ENCODE results near the gene MCOLN3.
"Not testable (repeated sequence)": the region's sequence is repeated elsewhere in the genome, so short reads cannot be mapped to it uniquely, and the experiment has no call there.

Gene MCOLN3

DNA sequence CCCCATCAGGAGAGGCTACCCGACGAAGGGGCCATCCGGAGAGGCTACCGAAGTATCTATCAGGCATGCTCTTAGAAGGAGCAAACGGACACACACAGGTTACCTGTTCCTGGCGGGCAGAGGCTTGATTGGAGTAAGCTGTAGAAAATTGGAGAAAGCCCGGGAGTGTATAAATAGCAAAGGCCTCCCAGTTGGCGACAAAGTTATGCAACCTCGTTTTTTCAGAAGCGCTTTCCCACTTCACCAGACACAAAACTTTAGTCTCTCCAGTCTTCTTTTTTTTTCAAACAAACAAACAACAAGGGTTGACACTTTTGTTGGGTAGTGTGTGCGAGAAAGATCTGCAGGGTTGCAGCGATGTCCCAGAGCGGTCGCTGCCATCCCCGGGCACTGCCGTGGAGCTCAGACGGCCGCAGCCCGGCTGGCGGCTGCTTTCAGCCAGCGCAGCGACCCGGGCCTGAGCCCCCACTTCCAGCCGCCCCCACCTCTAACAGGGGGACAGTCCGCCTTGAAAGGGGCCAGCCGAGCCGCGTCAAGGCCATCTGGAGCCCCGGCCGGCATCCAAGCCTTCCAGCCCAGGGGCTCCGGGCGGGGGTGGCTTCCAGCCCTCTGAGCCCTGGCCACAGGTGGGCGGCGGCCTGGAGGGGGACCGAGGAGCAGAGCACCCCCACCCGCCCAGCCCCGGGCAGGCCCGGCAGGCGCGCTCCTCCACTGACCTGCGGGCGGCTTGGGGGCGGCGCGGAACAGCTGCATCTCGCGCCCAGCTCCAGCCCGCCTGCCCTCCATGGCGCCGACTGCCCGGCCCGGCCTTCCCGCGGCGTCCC lies 616 bp downstream of the MCOLN3 start:
- DNase-seq: no peak

DNA sequence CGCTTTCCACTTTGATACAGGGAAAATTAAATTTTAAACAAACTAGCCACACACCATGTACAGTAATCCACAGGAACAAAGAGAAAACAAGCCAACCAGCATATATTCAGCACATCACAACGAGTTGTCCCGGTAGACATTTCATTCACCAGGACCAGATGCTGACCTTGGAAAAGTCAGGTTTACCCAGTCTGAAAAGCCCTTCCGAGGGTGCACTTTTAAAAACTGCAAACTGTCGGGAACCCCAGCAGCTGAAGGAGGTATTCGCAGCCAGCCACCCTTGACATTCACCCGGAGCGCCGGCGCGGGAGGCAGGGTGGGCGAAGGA lies 1.2 kb downstream of the MCOLN3 start:
- no peak for DNase-seq

DNA sequence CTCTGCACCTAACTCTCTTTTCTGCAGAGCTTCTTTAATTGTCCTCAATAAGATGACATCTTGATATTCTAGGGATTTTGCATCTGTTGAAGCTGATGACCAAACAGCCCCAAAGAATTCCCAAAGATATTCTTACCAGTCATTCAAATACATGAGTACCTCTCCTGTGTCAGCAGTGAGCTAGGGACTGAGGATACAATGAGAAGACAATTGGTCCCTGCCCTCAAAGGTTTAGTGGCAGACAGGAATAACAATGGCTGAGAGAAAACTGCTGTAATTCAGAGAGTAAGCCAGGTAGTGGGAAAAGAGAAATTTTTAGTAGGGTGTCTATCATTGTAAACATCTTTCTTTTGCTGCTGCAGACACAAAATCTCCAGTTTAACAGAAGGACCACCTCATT lies 5.9 kb downstream of the MCOLN3 start:
- DNase-seq: no peak

DNA sequence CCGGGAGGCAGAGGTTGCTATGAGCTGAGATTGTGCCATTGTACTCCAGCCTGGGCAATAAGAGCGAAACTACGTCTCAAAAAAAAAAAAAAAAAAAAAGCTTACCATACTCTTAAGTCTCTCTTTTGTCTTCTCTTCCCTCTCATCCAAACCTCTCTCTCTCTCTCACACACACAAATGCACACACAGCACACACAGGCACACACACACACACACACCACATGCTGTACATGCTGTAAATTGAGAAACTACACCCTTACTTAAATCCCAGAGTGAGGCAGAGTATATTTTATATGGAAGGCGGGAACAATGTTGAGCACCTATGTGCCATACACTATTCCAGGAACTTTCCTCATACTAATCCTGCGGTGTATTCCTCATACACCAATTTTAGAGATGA lies 6.5 kb downstream of the MCOLN3 start:
- no peak for DNase-seq

DNA sequence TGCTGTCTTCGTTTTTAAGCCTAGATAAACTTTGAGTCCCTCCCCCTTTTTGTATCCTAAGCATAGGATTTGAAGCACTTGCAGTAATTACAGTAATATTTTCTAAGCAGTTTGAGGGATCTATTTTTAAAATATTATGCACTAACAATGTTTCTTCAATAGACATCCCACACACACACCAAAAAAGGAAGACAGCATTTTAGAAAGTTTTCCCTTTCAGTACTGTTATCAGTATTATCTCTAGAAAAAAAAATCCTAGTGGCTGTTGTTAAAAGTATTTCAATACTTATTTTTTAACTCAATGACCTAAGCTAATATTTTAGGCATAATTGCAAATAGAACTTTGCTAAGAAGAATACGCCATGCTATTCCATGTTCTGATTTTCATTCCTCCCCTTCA lies 15.1 kb downstream of the MCOLN3 start:
- DNase-seq: no peak

DNA sequence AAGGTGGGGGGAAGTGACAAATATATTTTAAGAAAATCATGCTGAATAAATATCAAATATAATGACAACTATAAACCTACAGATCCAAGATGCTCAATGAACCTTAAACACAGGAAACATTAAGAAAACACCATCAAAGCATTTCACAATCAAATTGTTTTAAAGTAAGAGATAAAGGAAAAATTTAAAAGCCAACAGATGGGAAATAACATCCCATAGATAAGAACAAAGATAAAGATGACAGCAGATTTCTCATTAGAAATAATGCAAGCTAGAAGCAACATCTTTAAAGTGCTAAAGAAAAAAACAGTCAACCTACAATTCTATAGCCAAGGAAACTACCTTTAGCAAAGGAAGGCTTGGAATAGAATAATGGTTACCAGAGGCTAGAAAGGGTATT lies 17.8 kb downstream of the MCOLN3 start:
- no peak for DNase-seq

DNA sequence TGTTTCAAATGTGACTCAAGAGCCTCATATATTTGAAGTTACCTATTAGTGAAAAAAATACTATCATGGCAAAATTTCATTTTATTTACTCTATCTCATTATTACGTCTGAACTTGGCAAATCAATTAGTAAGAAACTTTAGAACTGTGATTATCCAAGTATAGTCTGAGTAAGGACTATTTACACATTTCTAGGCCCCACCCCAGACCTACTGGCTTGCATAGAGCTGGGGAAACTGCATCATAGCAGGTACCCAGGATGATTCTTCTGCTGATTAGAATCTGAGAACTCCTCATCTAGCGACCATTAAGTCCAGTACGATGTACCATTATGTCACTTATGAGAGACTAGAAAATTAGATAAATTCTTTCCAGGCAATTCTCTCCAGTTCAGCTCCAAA lies 20.1 kb downstream of the MCOLN3 start:
- no peak for DNase-seq

DNA sequence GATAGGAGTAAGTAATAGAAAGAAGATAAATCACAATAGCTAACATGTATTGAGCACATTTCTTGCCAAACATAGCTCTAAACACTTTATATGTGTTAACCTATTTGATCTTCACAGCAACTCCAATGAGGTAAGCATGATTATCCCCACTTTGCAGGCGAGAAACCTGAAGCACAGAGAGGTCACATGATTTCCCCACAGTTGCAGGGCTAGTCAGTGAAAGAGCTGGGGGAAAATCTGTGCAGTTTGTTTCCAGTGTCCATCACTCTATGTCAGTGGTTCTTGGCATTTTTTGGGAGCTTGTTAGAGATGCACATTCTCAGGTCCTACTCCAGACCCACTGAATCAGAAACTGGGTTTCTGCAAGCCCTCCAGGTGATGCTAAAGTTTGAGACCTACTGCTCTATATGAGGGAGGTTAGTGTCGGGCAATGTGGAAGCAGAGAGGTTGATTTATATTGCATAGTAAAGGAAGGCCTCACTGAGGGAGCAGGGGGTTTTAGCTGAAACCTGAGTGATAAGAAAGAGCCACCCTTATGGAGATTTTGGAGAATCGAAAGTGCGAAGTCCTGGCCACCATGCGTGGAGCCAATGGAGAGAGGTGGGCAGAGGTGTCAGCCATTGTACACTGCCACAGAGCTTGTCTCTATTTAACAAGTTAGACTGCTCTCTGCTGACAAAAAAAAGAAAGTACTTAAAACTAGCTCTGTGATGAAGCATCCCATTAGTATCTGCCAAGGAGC lies 20.9 kb downstream of the MCOLN3 start:
- no peak for DNase-seq

DNA sequence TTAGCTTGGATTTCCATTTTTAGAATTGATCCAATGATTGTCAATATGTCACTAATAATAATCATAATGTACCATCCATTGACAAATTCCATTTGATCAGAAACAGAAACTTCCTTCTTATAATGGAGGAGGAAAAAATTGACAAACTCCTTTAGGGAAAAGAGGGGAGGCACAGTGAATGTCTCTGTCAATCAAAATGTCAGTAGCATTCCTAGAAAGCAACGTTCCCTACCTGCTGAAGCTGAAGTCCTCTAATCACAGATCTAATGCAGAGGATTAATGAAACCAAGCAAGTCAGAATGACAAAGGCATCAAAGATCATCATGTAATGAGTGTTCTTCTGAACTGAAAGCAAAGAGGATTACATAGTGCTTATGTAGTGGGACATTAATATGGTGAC lies 22.4 kb downstream of the MCOLN3 start:
- no peak for DNase-seq

DNA sequence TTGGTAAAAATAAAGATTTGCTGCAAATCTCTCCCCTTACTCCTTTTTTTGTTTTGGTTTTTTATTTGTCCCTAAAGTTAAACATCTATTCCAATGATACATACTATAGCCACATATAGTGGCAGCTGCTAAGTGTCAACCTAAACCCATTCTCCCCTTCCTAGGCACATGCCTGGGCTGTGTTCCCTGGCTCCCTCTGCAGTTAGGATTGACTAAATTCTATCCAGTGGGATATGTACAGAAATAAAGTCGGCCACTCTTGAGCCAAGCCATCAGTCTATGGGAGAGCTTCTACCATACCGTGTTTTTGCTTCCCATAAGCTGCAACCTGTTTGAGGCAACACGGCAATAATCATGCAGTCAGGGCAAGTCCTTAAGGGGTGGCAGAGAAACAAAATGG lies 23.6 kb downstream of the MCOLN3 start:
- DNase-seq: no peak

DNA sequence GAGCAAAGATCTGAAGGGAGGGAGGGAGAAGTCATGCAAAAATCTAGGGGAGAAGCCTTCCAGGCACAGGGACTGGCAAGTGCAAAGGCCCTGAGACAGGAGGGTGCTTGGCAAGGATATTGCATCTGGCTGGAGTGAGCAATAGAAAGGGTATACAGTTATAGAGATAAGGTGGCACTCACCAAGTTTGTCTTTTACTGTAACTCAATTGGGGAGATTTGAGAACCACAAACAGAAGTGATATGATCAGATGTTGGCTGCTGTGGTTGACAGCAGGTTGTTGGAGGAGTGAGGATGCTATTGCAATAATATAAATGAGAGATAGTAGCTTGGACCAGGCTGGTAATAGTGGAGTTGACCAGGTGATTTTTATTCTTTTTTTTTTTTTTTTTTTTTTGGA lies 25.6 kb downstream of the MCOLN3 start:
- DNase-seq: no peak

DNA sequence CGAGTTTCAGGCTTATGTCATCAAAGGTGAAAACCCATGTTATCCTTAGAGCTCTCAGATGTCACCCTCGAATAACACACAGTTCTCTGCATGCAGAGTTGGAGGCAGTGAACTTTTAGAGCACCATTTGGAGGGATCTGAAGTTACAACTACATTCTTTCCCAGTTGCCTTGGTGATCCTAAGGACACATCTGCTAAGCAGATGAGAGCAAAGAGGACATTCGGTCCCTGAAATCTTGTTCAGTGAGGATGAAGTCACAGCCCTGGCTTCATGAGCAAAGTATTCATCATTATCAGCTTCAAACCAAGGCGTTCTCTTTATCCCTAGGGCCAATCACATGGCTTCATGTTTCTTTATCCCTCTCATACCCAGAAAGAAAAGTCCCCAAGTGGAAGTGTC lies 28.3 kb downstream of the MCOLN3 start:
- no peak for DNase-seq

DNA sequence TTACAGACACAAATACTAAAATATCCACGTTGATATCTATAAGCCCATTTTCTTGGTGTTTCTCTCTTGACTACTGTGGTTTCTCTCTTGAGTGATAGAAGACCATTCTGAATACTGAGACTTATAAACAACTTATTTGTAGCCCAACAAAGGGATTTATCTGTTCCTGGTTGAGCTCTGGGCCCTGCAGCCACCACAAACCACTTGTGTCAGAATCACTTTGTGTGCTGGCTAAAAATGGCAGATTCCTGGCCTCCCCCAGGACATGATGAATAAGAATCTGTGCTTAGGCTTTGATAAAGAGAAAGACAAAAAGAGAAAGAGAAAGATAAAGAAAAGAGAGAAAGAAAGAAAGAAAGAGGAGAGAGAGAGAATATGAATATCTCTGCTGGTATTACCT lies 32.5 kb downstream of the MCOLN3 start:
- DNase-seq: no peak

DNA sequence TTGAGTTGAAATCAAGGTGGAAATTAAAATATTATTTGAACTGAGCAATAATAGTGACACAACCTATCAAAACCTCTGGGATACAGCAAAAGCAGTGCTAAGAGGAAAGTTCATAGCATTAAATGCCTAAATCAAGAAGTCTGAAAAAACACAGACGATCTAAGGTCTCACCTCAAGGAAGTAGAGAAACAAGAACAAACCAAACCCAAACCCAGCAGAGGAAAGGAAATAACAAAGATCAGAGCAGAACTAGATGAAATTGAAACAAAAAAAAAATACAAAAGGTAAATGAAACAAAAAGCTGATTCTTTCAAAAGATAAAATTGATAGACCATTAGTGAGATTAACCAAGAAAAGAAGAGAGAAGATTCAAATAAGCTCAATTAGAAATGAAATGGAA lies 42.7 kb downstream of the MCOLN3 start:
- not testable (repeated sequence) for DNase-seq

DNA sequence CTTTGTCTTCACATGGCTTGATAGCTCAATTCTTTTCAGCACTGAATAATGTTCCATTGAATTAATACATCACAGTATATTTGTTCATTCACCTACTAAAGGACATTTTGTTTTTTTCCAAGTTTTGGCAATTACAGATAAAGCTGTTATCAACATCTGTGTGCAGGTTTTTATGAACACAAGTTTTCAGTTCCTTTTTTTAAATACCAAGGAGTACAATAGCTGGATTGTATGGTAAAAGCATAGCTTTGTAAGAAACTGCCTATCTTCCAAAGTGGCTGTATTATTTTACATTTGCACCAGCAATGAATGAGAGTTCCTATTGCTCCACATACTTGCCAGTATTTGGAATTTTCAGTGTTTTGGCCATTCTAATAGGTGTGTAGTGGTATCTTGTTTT lies 46.6 kb downstream of the MCOLN3 start:
- no peak for DNase-seq

DNA sequence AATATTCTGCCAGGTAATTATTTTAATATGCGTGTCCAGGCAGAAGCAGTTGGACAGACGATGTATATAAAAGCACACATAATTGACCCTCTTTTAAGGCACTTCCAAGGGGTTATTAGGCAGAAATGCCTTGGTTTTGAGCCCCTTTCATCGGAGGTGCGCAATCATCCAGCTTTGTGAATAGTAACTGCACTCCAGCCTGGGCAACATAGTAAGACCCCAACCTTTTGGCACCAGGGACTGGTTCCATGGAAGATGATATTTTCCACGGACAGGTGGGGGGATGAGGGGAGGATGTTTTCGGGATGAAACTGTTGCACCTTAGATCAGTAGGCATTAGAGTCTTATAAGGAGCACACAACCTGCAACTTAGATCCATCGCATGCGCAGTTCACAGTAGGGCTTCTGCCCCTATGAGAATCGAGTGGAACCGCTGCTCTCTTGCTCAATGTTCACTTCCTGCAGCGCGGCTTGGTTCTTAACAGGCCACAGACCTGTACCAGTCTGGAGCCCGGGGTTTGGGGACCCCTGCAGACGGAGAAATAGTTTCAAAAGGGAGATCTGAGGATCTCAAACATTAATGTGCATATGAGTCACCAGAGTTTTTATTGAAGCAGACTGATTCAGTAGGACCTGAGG lies 49.5 kb downstream of the MCOLN3 start:
- DNase-seq: peak in 2 of 4 experiments; percentile 3 to 5

DNA sequence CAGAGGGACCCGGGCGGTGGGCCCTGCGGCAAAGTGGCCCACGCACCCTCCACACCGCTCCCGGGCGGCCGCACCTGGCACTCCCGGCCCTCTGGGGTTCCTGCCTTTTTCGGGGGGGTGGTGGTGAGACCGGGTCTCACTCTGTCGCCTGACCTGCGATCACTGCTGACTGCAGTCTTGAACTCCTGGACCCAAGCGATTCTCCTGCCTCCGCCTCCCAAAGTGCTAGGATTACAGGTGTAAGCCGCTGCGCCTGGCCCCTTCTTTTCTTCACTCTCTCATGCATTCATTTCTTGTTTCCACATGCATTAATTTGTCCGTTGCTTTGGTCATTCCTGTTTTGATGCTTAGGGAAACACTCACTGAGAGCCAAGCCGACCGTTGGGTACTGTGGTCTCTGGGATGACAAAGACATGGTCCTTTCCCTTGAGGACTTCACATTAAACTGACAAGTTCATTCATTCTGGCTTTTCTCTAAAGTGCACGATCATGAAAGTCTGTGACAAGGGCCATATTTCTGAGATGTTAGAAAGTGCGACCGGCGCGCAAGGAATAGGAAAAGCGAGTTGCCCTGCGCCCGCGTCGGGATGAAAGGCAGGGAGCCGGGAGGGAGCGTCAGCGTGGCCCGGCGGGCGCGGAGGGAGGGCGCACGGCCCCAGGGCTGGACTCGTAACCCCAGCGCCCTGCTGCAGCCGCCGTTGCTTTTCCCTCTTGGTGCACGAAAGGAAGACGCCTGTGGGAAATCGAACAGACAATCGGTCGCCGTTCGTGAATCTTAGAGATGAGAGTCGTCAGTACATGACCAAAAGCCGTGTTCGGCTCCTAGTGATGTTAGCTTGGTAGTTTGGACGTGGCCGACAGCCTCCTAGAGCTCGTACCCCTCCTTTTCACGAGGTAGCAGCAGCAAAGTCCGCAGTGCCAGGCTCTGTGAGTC lies 50.4 kb downstream of the MCOLN3 start:
- DNase-seq: peak in 1 of 4 experiments; percentile 2

DNA sequence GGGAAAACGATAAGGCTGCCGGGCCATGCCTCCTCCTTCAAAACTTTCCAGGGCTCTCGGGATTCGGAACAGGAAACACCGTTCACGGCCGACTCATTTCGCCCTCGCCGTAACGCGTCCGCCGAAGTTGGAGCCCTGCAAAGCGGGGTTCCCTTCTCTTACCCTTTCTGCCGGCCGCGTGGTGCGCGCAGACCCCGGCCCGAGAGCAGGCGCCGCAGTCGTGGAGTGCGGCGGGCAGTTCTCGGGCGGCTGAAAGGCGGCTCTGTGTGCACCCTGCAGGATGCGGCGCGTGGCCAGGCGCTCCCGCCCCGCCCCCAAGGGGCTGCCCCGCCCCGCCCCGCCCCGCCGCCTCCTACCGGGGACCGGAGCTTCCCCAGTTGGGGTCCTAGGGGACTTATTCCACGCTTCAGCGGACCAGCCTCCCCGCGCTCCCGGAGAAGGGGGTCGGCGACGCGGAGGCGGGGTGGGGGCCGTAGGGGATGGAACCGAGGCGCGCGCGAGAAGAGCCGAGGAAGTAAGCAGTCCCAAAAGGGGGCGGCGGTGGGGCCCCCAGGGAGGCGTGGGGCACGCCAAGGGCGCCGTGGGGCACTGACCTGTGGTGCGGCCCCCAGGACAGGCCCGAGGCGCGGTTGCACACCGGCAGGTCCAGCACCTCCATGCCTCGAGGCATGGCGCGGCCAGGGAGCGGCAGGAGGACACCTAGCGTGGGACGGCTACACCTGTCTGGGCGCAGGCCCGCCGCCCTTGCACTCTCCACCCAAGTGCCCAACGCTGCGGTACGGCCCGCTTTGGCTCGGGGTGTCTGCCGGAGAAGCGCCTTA lies 51.2 kb downstream of the MCOLN3 start, which contains the start of gene MCOLN2:
MCOLN2 (minus strand) TSS at position 268 of the 821 bp plus-strand sequence; CDS start at position 27, 241 bp downstream.
- DNase-seq: peak in 3 of 4 experiments; percentile 9 to 42 (median 14)

DNA sequence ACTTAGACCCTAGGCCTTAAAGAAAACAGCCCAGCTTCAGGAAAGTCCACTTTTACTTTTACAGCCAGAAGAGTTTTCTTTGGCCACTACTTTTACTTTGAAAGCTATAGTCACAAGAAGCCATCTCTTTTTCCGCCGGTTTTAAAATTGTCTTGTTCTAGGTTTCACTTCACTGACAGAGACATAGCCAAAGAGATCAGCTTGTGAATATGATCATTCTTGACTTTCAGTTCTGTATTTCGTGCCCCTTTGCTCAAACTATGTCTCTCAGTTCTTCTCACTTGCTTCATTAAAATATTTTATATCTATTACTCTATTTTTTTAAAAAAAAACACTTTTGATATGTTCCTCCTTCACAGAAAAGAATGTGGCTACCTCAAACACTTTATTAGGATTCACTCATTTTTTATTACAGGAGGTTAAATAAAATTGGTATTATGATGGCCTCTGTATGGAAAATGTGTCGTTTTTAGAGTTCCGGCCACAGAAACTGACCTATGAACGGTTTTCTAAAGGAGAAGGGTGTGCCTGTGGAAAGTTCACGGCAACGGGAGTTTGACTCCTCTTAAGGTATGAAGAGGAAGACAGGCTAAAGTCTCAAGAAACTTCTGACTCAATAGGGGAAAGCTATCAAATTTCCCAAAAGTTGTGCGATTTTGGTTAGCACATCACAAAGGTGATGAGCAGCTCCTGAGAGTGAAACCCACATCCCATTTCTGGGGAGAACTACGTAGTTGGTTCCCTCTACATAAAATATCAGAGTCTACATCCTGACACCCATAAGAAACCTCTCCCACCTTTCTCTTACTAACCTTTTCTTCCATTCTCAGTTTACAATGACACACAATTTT lies 52.6 kb downstream of the MCOLN3 start:
- DNase-seq: no peak

DNA sequence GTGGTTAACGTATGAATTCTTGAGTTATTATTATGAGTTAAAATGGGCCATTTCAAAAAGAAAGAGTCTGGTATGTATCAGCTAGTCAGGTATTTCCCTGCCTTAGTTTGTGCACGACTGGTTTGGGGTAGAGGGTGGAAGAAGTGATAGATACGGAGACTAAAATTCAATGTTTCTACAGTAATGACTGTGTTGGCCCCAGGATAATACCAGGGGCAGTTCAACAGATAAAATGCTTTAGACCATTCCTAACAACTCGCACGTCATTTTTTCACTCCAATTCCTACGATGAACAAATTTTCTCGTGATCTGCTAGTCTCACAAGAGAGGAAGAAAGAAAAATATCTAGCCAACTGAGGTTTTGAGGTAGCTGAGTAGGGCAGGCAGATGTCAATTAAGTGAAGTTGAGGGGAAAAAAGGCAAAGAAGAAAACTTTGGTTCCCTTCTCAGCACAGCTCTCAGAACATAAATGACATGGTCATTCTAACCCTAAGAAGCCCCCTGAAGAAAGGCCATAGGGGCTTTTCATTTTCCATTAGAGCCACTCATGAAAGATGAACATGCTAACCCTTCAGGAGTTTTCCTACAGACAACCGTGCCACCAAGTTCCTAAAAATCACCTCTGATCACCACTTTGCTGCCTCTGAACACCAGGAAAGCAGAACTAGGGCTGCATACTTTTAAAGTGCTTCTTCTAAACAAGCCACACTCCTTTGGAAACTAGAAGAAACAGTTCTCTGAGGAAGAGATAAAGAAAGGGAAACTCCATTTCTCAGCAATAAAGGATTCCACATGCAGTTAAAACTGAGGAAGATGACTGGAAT lies 57.0 kb downstream of the MCOLN3 start:
- DNase-seq: no peak

All from activated naive CD4-positive, alpha-beta T cell (primary cell).